CD14-positive monocyte (primary cell): ENCODE data around the gene RPLP2. TPM values are rescaled to one million over a fixed set of nuclear protein-coding genes. Genes with fewer than 3 reads are reported as not detected.
A peak's percentile ranks its signal among the peaks of the same experiment; 100 is the strongest.

Source experiments
- DNase-seq, 3 donors: peaks; one replicate each; pipeline ENCODE4 v3.0.0-alpha.2; 2011 to 2022
- H2AFZ ChIP-seq: 2 replicates; pipeline ENCODE4 v1.6.0; 2012; ENCODE audit warnings: mild to moderate bottlenecking, low read depth, low read length, inconsistent platforms; ENCODE audit not compliant: insufficient read depth, poor library complexity, severe bottlenecking
- H3K27ac ChIP-seq, 2 donors: 1 replicate in 1 of 2; 2 replicates in 1 of 2; pipeline ENCODE4 v1.5.1; 2012 to 2013; ENCODE audit warnings: low read length in 2 of 2, control low read depth in 1 of 2, inconsistent platforms in 1 of 2, low read depth in 1 of 2, mild to moderate bottlenecking in 1 of 2
- H3K27me3 ChIP-seq, 2 donors: one replicate each; pipeline versions ENCODE4 v1.6.0 to v1.6.1; 2011 to 2013; ENCODE audit warnings: low read length in 2 of 2; ENCODE audit not compliant: control insufficient read depth in 2 of 2, insufficient read depth in 2 of 2
- H3K36me3 ChIP-seq, 2 donors: replicated peaks in 1 of 2; 1 replicate in 1 of 2; 2 replicates in 1 of 2; pipeline versions ENCODE4 v1.5.1 to v1.6.1; 2012 to 2013; ENCODE audit warnings: low read length in 2 of 2, control low read depth in 1 of 2, inconsistent platforms in 1 of 2, mild to moderate bottlenecking in 1 of 2; ENCODE audit not compliant: insufficient read depth in 2 of 2, control insufficient read depth in 1 of 2
- H3K4me1 ChIP-seq, 2 donors: 1 replicate in 1 of 2; 2 replicates in 1 of 2; pipeline versions ENCODE4 v1.5.1 to v1.6.1; 2012 to 2013; ENCODE audit warnings: low read length in 2 of 2, control low read depth in 1 of 2, inconsistent platforms in 1 of 2, mild to moderate bottlenecking in 1 of 2, moderate library complexity in 1 of 2; ENCODE audit not compliant: insufficient read depth in 2 of 2, control insufficient read depth in 1 of 2
- H3K4me2 ChIP-seq: replicated peaks from 2 replicates; pipeline ENCODE3; 2012; ENCODE audit warnings: low read length, moderate library complexity, mild to moderate bottlenecking; ENCODE audit not compliant: poor library complexity, severe bottlenecking; ENCODE audit errors: extremely low read depth
- H3K4me3 ChIP-seq, 3 experiments: fragments of 200-600 bp in 1 of 3; sonication (generic) in 1 of 3; replicated peaks in 1 of 3; 1 replicate in 2 of 3; 2 replicates in 1 of 3; pipeline ENCODE4 v1.5.1; 2011 to 2013; ENCODE audit warnings: low read length in 3 of 3, mild to moderate bottlenecking in 3 of 3, control low read depth in 2 of 3, low read depth in 2 of 3, inconsistent platforms in 1 of 3, moderate library complexity in 1 of 3
- H3K79me2 ChIP-seq: 2 replicates; pipeline ENCODE4 v1.6.0; 2012; ENCODE audit warnings: mild to moderate bottlenecking, control low read depth, inconsistent platforms, low read length, moderate library complexity; ENCODE audit not compliant: insufficient read depth
- H3K9ac ChIP-seq: 2 replicates; pipeline ENCODE4 v1.6.0; 2017; ENCODE audit warnings: low read length, mild to moderate bottlenecking; ENCODE audit not compliant: insufficient read depth, poor library complexity, severe bottlenecking
- H3K9me3 ChIP-seq, 2 donors: replicated peaks in 1 of 2; 1 replicate in 1 of 2; 2 replicates in 1 of 2; pipeline versions ENCODE4 v1.5.1 to v1.6.1; 2012 to 2013; ENCODE audit warnings: low read length in 2 of 2, control low read depth in 1 of 2; ENCODE audit not compliant: control insufficient read depth in 1 of 2, insufficient read depth in 1 of 2
- H4K20me1 ChIP-seq: 2 replicates; pipeline ENCODE4 v1.6.0; 2012; ENCODE audit warnings: mild to moderate bottlenecking, low read length, control low read depth, moderate library complexity; ENCODE audit not compliant: insufficient read depth
- H3K27ac Mint-ChIP-seq, 7 donors: one replicate each; pipeline ENCODE4 v1.8.0; 2020; ENCODE audit warnings: mild to moderate bottlenecking in 7 of 7, mixed read lengths in 7 of 7, moderate library complexity in 6 of 7, inconsistent platforms in 2 of 7
- H3K27me3 Mint-ChIP-seq, 3 donors: one replicate each; pipeline ENCODE4 v1.8.0; 2021 to 2022; ENCODE audit warnings: low read depth in 3 of 3, mild to moderate bottlenecking in 3 of 3, mixed read lengths in 3 of 3, moderate library complexity in 3 of 3, inconsistent platforms in 1 of 3
- H3K36me3 Mint-ChIP-seq, 2 donors: one replicate each; pipeline ENCODE4 v1.8.0; 2020; ENCODE audit warnings: mixed read lengths in 2 of 2, inconsistent platforms in 1 of 2, mild to moderate bottlenecking in 1 of 2
- H3K4me1 Mint-ChIP-seq: one replicate; pipeline ENCODE4 v1.8.0; 2020; ENCODE audit warnings: mild to moderate bottlenecking, mixed read lengths
- H3K4me3 Mint-ChIP-seq, 2 donors: one replicate each; pipeline ENCODE4 v1.8.0; 2020; ENCODE audit warnings: mild to moderate bottlenecking in 2 of 2, mixed read lengths in 2 of 2, moderate library complexity in 1 of 2
- H3K9me3 Mint-ChIP-seq, 7 donors: one replicate each; pipeline ENCODE4 v1.8.0; 2020 to 2022; ENCODE audit warnings: mixed read lengths in 7 of 7, mild to moderate bottlenecking in 6 of 7, moderate library complexity in 6 of 7, inconsistent platforms in 2 of 7
- CTCF ChIP-seq: fragments of 200-600 bp; IDR thresholded peaks from one replicate; pipeline ENCODE4 v1.8.0; 2022; ENCODE audit warnings: antibody characterized with exemption, mild to moderate bottlenecking
- WGBS: methylation state at CpG from one replicate; pipeline ENCODE4 v1.1.5; 2013; ENCODE audit warnings: missing lambda C conversion rate; ENCODE audit not compliant: insufficient coverage; 5-methylcytosine and 5-hydroxymethylcytosine counted together
- intact Hi-C, 2 donors: fragments of 100-400 bp; cut with micrococcal nuclease; formaldehyde crosslinking; loops; one replicate each; pipeline versions ENCODE4 v1.15.0 to v1.15.1; 2023
- polyA plus RNA-seq, 3 donors: library from polyadenylated mRNA; depleted of rRNA in 1 of 3; unstranded in 2 of 3; stranded (reverse) in 1 of 3; fragments of 300-500 nt in 2 of 3; fragments of >200 nt in 1 of 3; fragmentation: Illumina TruSeq in 2 of 3; gene quantifications; 1 replicate in 2 of 3; 2 replicates in 1 of 3; pipeline ENCODE4 v1.2.3, GENCODE V29; 2012 to 2021

The RPLP2 gene
- polyA plus RNA-seq, 3 donors: 879 to 1,191 (median 990) TPM

GRCh38 chr11:827146-827896 lies 17.6 kb downstream of the RPLP2 start:
- DNase-seq: no peak
- Histone ChIP-seq H3K4me1 (peaks cover 74 to 84% of the 10 kb centered on the region in 2 donors), H3K36me3 (peaks cover 21 to 32% of the 10 kb centered on the region in 2 donors), H2AFZ (peak overlapping the region; percentile 63), H4K20me1 (peaks cover 57% of the 10 kb centered on the region), H3K79me2 (peaks cover 21% of the 10 kb centered on the region), H3K4me3 (peak overlapping the region; percentile 21 to 73 (median 39)), H3K27ac (no peak overlapping the region), H3K9me3 (no peaks in the 10 kb centered on the region), H3K9ac (peak overlapping the region; percentile 60), H3K27me3 (peaks cover 10 to 53% of the 10 kb centered on the region in 2 donors), H3K4me2 (peak overlapping the region; percentile 84)
- peaks cover 32 to 35% of the 10 kb centered on the region in 2 donors for H3K36me3 Mint-ChIP-seq
- peak overlapping the region; percentile 81 to 89 for H3K4me3 Mint-ChIP-seq
- H3K4me1 Mint-ChIP-seq: peaks cover 64% of the 10 kb centered on the region
- H3K9me3 Mint-ChIP-seq: peaks cover 0 to 17% (median 1%) of the 10 kb centered on the region in 7 donors
- no peak for TF ChIP-seq CTCF
- intact Hi-C loops: no loop called here
- H3K27me3 Mint-ChIP-seq: peaks cover 47 to 56% (median 53%) of the 10 kb centered on the region in 3 donors
- 3% methylated on average over 55 of the region's 66 CpGs for WGBS
- H3K27ac Mint-ChIP-seq: peak overlapping the region in 4 of 7 donors; percentile 30 to 81 (median 47)

- Histone ChIP-seq H3K9me3 (no peaks in the 10 kb centered on the region), H3K4me3 (peak within 1 kb of the TSS; percentile 21 to 77 (median 39)), H3K79me2 (peaks cover 16% of the 10 kb centered on the region), H3K4me1 (peaks cover 72 to 83% of the 10 kb centered on the region in 2 donors), H3K4me2 (peak within 1 kb of the TSS; percentile 89), H3K36me3 (peaks cover 17 to 27% of the 10 kb centered on the region in 2 donors), H4K20me1 (peaks cover 52% of the 10 kb centered on the region), H3K27ac (no peak within 1 kb of the TSS), H3K9ac (peak within 1 kb of the TSS; percentile 60), H2AFZ (peak within 1 kb of the TSS; percentile 63), H3K27me3 (peaks cover 10 to 55% of the 10 kb centered on the region in 2 donors)
- H3K9me3 Mint-ChIP-seq: peaks cover 0 to 18% (median 1%) of the 10 kb centered on the region in 7 donors
- peaks cover 47 to 59% (median 53%) of the 10 kb centered on the region in 3 donors for H3K27me3 Mint-ChIP-seq
- H3K4me3 Mint-ChIP-seq: peak within 1 kb of the TSS; percentile 81 to 92
- no peak for TF ChIP-seq CTCF
- H3K4me1 Mint-ChIP-seq: peaks cover 60% of the 10 kb centered on the region
- H3K27ac Mint-ChIP-seq: peak within 1 kb of the TSS in 5 of 7 donors; percentile 30 to 81 (median 40)
- intact Hi-C loops: no loop called here
- H3K36me3 Mint-ChIP-seq: peaks cover 28 to 30% of the 10 kb centered on the region in 2 donors
- WGBS: 3% methylated on average over 5 of the region's 5 CpGs
- peak in 1 of 3 donors; percentile 24 for DNase-seq
These were observed 18.1 kb downstream of the RPLP2 start, which contains the start of gene CRACR2B for GRCh38 chr11:827897-828192. Gene CRACR2B, plus strand, starts transcription at chr11:827919. Its CDS starts 689 bp downstream, at chr11:828608.
